ENCODE measurements around the gene SENP8.
"Not testable (repeated sequence)": the region's sequence is repeated elsewhere in the genome, so short reads cannot be mapped to it uniquely, and the experiment has no call there.

The SENP8 gene

DNA sequence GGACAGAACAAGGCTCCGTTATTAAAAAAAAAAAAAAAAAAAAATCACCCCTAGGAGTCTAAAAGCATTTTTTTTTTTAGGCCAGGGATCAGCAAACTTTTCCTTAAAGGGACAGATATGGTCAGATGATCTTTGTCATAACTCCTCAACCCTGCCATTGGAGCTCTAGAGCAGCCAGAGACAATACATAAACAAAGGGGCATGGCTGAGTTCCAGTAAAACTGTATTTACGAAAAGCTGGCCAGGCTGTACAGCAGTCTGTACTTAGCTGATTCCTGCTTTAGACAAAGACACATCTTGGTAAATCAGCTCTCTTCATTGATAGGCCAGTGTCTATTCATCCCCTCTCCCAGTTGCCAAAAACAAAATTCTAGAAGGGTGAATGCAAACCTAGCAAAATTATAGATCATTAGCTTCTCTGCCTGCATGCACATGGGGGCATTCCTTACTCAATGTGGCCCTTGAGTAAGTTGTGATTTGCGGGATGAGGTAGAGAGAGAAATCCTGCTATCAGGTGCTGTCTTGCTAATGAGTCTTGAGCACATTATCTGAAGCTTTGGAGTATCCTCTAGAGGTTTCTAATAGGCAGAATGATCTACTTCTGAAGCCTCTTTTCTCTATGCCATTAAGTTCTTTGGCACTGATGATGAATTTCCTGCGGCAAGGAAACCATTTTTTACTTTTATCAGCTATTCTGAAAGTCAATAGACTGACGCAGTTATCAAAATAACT is 35.2 kb downstream of the SENP8 start:
- no peak for DNase-seq (ENCODE audit: low read depth)
- no peak overlapping the region for H3K4me3 ChIP-seq (ENCODE audit: low read depth, low read length)

DNA sequence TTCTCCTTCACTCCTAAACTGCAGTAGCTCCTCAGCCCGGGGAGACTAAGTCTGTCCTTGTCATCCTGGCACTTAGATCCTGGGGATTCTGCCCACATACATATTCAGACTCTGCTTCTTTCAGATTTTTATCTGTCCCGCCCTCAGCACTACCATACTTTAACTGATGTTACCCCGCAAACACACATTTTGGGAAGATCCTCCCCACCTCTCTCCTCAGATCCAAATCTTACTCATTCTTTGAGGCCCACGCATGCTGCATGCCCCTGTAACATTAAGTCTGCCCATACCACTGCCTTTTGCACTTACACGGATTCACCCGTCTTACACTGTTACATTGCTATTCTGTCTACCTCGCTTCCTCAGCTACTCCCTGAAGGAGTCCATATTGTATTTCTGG is 36.1 kb downstream of the SENP8 start:
- no peak overlapping the region for H3K4me3 ChIP-seq (ENCODE audit: low read depth, low read length)
- DNase-seq (ENCODE audit: low read depth): no peak

DNA sequence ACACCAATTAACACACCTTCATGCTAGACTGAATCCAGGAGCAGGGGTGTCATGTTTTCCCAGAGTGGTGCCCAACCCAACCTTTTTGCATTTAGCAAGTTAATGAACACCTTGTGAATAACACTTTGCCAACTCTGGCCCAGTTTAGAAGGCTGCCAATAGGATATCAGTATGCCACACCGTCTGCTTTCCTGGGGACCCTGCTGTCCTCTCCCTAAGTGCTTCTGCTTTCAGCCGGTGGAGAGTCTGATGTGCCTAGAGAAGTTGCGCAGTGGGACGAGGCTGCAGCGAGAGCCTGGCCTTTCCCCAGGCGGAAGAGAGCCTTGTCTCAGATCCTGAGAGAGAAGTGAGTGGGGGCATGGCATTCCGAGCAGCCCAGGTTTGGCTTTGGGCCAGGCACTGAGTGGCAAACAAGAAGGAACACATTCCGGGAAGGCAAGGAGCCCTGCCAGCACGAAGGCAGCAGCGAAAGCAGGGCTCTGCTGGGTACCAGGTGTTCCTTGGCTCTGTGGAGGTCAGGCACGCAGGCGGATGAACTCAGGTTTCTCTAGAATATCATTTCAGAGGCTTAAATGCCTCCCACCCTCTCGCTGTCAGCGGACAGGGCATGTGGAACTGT is 36.9 kb downstream of the SENP8 start:
- DNase-seq (ENCODE audit: low read depth): no peak
- H3K4me3 ChIP-seq (ENCODE audit: low read depth, low read length): peak overlapping the region; percentile 39

DNA sequence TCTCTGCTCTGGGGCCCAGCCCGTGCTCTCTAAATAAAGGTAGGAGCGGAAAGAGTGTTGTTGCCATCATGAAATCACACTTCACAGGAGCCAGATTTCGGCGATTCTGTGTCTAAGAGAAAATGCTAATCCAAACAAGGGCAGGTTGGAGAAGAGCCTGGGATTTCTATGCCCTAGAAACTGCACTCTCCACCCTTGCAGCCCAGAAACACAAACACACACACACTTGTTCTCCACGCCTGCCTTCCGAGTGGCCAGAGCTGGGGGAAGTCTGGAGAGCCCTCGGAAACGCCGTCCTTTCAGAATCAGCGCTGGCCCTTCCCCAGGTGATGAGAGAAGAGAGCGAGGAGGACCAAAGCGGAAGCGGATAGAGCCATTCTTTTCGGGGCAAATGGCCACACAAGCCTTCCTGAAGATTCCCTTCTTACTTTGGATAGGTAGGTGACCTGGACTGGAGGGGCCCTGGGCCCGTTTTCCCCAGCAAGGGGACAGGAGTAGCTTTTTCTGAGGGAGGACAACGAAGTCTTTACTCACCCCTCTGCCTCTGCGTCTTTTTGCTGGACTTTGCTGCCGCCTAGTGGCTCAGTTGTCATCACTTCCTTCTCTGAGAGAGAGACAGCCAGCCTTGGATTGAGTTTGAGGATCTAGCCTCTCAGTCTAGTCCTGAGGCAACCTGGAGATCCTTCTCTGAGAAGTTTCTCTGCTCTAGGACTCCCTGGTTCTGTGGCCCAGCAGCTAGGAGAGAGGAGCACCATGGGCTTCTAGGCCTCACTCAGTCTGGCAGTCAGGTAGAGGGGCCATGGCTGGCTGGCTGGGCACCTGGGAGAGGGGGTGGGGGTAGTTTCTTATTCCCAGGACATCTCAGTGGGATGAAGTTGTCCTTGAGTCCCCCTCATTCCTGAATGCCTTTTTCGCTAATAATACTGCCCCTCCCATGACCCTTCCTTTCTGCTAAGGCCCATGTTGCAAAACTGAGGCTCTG is 37.7 kb downstream of the SENP8 start:
- H3K4me3 ChIP-seq (ENCODE audit: low read depth, low read length): peak overlapping the region; percentile 39
- DNase-seq (ENCODE audit: low read depth): peak; percentile 31

DNA sequence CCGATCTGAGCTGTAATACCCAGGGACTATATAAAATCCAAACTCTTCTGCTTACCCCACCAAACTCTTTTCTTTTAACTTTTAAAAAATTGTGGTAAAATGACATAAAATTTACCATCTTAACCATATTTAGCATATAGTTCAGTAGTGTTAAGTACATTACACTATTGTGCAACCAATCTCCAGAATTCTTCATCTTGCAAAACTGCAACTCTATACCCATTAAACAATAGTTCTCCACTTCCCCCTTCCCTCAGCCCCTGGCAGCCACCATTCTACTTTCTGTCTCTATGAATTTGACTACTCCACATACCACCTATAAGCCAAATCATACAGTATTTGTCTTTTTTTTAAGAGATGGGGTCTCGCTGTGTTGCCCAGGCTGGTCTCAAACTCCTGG is 38.7 kb downstream of the SENP8 start:
- H3K4me3 ChIP-seq (ENCODE audit: low read depth, low read length): no peak overlapping the region
- DNase-seq (ENCODE audit: low read depth): no peak

DNA sequence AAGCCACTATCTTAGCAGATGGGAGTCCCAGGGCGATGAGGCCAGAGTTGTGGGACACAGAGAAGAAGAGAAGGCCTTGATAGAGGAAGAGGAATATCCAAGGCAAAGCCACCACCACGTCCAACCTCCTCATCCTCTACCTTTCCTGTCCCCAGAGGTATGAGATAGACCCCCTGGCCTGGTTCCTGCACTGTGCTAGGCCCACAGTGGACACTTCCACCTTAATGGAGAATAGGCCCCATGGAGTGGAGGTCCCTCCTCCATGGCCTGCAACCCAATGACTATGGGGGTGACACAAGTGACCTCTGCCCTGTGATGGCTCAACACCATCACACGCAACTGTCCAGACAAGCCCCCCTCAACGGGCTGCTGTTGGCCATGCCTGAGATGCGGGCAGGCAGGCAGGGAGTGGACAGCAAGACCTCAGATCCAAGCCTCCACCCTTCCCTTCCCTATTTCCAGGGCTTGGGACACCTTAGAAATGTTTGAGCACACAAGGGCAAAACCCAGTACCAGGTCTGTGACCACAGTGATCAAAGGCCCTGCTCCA is 42.6 kb downstream of the SENP8 start:
- H3K4me3 ChIP-seq (ENCODE audit: low read depth, low read length): no peak overlapping the region
- no peak for DNase-seq (ENCODE audit: low read depth)

DNA sequence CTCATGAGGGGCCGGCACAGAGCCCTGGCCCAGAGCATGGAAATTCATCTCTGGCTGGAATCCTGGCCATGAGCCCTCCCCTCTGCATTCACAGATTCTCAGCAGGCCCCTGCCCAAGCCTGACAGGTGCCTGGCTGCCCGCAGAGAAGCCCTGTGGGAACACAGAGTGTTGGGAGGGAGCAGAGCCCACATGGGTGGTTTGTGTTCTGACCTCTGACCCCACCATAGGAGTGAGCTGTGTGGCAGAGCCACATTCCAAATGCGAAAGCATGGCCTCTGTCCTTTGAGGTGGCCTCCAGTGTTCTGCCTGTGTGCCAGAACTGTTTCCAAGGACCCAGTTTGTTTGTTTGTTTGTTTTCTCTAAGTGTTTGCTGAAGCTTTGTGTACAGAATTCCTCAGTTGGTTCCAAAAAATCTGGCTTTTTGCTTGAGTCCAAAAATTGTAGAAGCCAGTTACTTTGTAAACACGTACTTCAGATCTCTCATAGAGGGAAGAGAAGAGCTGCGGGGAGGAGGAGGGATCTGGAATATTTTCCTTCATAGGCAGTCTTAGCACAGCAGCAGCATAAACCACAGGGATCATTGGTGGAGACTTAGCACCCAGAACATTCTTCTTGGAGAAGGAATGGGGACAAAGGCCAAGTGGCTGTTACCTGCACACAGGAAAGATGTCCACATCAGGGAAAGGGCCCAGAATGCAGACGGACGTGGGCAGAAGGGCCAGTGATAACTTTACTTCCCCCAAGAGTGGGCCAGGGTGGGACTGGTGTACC is 43.3 kb downstream of the SENP8 start:
- no peak for DNase-seq (ENCODE audit: low read depth)
- H3K4me3 ChIP-seq (ENCODE audit: low read depth, low read length): no peak overlapping the region

DNA sequence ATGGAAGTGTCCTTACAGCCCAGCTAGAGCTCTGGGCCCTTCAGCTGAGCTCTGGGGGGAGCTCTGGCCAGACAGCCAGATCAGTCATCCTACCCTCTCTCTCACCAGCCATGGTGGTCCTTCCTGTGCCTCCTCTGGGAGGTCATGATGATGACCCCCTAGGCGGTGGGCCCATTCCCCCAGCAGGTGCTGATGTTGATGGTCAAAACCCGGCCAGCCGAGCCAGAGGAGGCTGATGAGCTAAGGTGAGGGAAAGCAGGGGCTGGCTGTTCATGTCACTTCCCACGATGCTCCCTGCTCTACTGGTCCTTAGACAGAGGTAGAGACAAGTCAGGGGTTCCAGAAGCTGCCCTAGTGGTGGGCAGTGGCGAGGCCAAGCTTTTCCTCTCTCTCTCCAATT is 44.4 kb downstream of the SENP8 start:
- no peak overlapping the region for H3K4me3 ChIP-seq (ENCODE audit: low read depth, low read length)
- DNase-seq (ENCODE audit: low read depth): no peak

DNA sequence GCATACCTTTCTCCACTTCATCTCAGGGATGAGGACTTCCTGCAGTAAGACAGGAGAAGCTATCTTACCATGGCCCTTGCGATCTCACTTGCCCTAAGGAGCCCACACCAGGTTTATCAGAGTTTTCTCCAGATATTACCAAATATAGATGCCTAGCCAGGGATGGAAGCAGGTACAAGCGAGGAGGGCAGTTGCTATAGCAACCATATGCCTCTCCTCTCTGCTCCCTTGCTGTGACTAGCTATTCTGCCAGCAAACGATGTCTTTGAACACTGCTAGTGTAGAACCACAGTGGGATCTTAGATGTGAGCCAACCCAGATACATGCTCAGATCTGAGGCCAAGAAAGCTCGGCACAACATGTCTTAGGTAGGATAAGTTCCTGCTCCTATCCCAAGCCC is 45.5 kb downstream of the SENP8 start:
- no peak overlapping the region for H3K4me3 ChIP-seq (ENCODE audit: low read depth, low read length)
- no peak for DNase-seq (ENCODE audit: low read depth)

DNA sequence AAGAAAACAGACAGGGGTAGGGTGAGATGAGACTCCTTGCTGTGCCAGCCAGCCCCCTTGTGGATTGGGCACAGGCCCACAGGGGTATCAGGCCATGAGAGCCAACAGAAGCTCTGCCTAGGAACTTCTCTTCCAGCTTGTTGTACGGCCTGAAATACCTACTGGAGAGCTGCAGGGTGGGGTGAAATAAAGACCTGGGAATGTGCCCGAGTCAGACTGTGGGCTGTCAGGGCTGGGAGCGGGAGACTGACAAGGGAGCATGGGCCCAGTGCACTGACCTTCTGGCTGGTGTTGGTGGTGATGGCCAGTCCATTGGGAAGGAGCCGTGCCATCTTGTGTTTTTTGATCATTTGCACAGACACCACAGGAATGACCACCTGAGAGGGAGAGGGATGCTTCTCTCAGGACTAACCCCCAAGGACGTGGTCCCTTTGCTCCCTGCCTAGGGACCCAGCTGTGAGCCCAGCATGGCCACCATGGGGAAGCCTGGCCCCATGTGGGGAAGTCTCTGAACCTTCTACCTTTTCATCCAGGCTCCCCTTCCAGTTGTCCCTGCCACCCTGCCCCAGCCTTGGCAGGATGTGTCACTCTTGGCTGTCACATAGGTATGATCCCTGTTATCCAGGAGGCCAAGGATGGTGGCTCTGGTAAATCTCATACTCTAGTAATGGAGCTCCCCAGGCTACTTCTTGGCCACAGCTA is 48.7 kb downstream of the SENP8 start:
- no peak overlapping the region for H3K4me3 ChIP-seq (ENCODE audit: low read depth, low read length)
- DNase-seq (ENCODE audit: low read depth): no peak

DNA sequence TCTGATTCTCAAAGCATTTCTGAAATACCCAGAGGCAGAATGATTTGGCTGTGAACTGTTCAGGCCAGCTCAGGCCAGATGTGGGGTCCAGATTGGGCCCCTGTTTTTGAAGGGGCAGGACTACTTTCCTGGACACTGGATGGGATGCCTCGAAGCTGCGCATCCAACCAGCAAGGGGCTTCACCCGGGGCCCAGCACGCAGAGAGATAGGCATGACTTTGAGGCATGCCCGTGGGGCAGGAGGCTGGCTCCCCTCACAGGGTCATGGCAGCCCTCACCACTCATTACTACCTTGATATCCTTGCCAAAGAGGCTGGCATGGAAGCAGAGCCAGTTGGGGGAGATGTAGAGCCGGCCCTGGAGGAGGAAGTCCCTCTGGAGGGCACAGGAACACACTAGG is 49.2 kb downstream of the SENP8 start:
- DNase-seq (ENCODE audit: low read depth): no peak
- no peak overlapping the region for H3K4me3 ChIP-seq (ENCODE audit: low read depth, low read length)

DNA sequence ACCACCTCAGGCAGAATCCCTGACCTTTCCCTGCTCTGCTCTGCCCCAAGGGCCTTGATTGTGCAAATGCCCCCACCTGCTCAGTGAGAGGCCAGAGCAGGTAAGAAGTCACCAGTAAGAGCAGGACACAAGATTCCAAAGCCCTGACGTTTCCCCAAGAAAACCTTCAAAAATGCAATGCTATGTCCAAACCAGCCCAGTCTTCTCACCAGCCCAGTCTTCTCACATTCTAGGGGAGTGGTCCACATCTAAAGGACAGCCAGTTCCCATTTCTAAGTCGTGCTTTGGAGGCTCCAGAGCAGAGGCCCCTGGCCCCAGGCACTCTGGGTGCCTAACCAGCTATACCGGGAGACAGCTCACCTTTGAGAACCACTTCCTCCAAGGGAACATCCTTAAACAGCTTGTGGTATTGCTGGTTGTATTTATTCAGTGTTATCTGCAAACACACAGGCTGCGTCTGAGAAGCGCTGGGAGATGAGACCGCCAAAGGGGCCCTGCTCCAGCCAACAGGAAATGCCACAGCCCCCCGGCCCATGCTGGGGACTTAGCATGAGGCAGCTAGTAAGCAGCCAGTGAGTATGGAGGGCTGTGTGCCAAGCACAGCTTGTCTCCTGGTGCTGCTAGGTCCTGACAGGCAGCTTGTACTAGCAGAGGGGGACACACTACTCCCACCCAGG is 50.1 kb downstream of the SENP8 start:
- H3K4me3 ChIP-seq (ENCODE audit: low read depth, low read length): no peak overlapping the region
- no peak for DNase-seq (ENCODE audit: low read depth)

DNA sequence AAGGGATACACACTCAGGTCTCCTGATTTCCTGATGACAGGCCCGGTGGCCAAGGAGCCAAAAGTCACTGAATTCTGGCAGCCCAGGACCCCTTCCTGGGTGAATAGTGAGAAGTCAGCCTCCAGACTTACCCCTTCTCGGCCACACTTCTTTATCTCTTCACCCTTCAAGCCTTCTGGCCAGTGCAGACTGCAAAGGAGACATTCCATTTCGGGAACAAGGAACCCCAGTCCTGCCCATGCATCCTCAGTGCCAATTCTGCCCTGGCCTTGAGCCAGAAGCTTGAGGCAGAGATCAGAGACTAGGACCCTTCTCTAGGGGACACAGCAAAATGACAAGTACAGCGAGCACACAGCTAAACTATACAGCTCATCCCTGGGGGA is 50.6 kb downstream of the SENP8 start:
- no peak overlapping the region for H3K4me3 ChIP-seq (ENCODE audit: low read depth, low read length)
- DNase-seq (ENCODE audit: low read depth): no peak

DNA sequence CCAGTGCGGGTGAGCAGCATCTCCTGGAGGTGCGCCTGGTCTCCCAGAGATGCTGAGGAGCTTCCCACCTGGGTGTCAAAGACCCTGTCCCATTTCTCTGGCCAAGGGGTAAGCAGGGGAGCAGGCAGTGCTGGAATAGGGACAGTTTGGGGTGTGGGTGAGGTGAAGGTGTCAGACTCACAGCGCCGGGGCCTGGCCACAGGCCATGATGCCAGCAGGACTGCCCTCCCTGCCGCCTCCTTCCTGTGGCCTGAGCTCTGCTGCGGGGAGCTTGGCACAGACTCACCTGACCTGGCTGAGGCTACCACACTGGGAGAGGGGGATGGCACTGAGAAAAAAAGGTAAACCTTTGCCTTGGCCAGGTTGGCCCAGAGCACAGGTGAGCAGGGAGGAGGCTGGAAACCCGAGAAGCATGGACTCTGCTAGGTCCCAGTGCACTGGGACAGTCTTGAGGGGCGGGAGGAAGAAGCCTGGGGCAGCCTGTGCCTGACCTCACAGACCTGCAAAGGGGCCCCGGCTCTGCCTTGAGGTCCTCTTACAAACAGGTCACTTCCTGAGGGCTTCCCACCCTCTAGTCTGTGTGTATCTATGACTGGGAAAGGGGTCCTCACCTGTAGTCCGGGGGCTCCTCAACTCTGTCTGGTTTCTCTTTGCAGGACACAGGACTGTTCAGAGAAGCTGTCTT is 51.2 kb downstream of the SENP8 start:
- DNase-seq (ENCODE audit: low read depth): no peak
- no peak overlapping the region for H3K4me3 ChIP-seq (ENCODE audit: low read depth, low read length)

DNA sequence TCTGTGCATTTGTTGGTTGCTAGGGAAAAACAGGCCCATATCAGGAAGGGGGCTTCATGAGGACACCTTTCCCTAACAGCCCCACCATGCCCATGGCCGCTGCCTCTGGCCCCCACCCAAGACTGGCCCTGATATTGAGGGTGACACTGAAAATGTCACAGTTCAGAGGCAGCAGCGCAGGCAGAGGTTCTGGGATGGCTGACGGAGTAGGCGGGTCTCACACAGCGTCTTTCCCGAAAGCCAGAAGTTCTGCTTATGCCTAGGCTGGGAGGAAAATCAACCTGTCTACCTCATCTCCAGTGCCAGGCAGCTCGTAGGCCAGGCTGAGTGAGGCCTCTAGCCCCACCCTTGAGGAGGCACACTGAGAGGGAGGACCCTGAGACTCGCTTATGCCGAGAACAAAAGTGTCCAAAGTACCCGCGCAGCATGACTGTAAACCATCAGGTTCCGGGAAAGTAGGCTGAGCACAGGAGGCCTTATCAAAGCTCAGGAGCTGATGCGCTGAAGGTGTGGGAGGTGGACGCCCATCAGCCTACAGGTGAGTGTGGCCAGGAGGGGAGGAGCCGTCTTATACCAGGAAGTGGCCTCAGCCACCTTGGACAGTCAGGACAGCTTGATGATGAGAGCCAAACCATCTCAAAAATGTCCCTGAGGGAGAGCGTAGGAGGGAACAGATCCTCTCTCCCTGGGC is 51.9 kb downstream of the SENP8 start:
- H3K4me3 ChIP-seq (ENCODE audit: low read depth, low read length): no peak overlapping the region
- no peak for DNase-seq (ENCODE audit: low read depth)

DNA sequence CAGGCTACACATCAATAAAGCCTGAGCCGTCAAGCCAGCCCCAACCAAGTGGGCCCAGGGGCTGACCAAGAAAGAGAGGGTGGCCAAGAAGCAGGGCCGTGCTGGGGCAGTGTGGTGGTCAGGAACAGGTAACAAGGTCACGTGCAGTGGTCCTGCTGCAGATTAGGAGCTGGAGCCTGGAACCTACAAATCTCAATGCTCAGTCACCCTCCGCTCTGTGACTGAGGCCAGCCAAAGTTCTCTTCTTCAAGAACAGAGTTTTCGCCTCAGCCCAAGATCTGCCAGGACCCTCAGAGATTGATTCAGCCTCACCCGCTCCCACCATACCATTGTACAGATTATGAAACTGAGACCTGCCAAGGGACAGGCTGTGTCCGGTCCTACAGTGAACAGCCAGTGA is 52.5 kb downstream of the SENP8 start:
- DNase-seq (ENCODE audit: low read depth): no peak
- no peak overlapping the region for H3K4me3 ChIP-seq (ENCODE audit: low read depth, low read length)

DNA sequence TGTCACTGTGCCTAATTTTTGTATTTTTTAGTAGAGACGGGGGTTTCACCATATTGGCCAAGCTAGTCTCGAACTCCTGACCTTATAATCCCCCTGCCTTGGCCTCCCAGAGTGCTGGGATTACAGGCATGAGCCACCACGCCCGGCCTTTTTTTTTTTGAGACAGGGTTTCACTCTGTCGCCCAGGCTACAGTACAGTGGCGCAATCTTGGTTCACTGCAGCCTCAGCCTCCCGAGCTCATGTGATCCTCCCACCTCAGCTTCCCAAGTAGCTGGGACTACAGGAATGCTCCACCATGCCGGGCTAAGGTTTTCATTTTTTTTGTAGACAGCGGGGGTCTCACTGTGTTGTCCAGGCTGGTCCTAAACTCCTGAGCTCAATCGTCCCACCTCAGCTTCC is 53.8 kb downstream of the SENP8 start:
- not testable (repeated sequence) for DNase-seq (ENCODE audit: low read depth); H3K4me3 ChIP-seq (ENCODE audit: low read depth, low read length)

Data from skeletal muscle cell (primary cell).